DOHH2 (cell line): ENCODE data around the gene CRAT.
"Not testable (repeated sequence)": the region's sequence is repeated elsewhere in the genome, so short reads cannot be mapped to it uniquely, and the experiment has no call there.

ENCODE experiments used
- CTCF ChIP-seq: fragments of 200-600 bp; sonication (generic); IDR thresholded peaks from one replicate; pipeline ENCODE4 v1.5.1; 2014; ENCODE audit warnings: antibody characterized with exemption, mild to moderate bottlenecking, low read depth, low read length; ENCODE audit not compliant: poor library complexity, severe bottlenecking
- EZH2phosphoT487 ChIP-seq: fragments of 200-600 bp; sonication (generic); IDR thresholded peaks from 2 replicates; pipeline ENCODE4 v1.6.1; 2017; ENCODE audit warnings: borderline replicate concordance, mild to moderate bottlenecking, antibody characterized with exemption, low read length, moderate library complexity, mixed read lengths

DNA sequence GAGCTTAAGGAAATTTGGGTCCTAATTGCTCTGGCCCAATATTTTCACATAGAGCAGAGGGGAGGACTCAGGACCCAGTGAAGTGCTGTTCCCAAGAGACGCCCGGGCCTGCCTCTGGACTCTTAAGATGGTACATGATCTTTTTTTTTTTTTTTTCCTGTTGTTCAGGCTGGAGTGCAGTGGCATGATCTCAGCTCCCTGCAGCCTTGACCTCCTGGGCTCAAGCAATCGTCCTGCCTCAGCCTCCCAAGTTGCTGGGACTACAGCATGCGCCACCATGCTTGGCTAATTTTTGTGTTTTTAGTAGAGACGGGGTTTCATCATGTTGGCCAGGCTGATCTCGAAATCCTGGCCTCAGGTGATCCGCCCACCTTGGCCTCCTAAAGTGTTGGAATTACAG lies 19.7 kb upstream of the CRAT start:
- TF ChIP-seq CTCF, EZH2phosphoT487: not testable (repeated sequence)
